CD4-positive, alpha-beta T cell treated with Interleukin-21 for 1 hour (primary cell): ENCODE results near the gene ALPG.
"Not testable (repeated sequence)": the region's sequence is repeated elsewhere in the genome, so short reads cannot be mapped to it uniquely, and the experiment has no call there.

Experiments used
- DNase-seq: peaks from one replicate; pipeline ENCODE4 v3.0.0-alpha.2; 2020

The ALPG gene

GRCh38 chr2:232398293-232399034 is 8.2 kb upstream of the ALPG start:
- no peak for DNase-seq

- DNase-seq, result no peak
These were observed 6.2 kb upstream of the ALPG start for GRCh38 chr2:232400256-232401015.

- no peak for DNase-seq
These were observed 4.1 kb upstream of the ALPG start for GRCh38 chr2:232402518-232402917.

GRCh38 chr2:232405943-232406510 is 617 bp upstream of the ALPG start:
- no peak for DNase-seq

GRCh38 chr2:232407428-232408150 is 945 bp downstream of the ALPG start:
- not testable (repeated sequence) for DNase-seq

GRCh38 chr2:232408269-232408668 is 1.6 kb downstream of the ALPG start:
- not testable (repeated sequence) for DNase-seq

GRCh38 chr2:232409617-232410016 is 3.0 kb downstream of the ALPG start:
- DNase-seq, result not testable (repeated sequence)

- DNase-seq, result no peak
These were observed 3.7 kb downstream of the ALPG start for GRCh38 chr2:232410238-232410900.

GRCh38 chr2:232411901-232412629 is 5.4 kb downstream of the ALPG start:
- no peak for DNase-seq

GRCh38 chr2:232412986-232413385 is 6.3 kb downstream of the ALPG start:
- DNase-seq, result no peak

GRCh38 chr2:232415138-232415690 is 8.6 kb downstream of the ALPG start:
- DNase-seq, result no peak

- no peak for DNase-seq
These were observed 9.3 kb downstream of the ALPG start for GRCh38 chr2:232415736-232416520.

GRCh38 chr2:232416521-232417470 is 10.2 kb downstream of the ALPG start:
- DNase-seq, result no peak

GRCh38 chr2:232417489-232417888 is 10.8 kb downstream of the ALPG start:
- no peak for DNase-seq

GRCh38 chr2:232418056-232418455 is 11.4 kb downstream of the ALPG start:
- DNase-seq, result no peak

GRCh38 chr2:232418466-232419244 is 12.0 kb downstream of the ALPG start:
- no peak for DNase-seq

- DNase-seq, result no peak
These were observed 12.8 kb downstream of the ALPG start for GRCh38 chr2:232419245-232420072.

- no peak for DNase-seq
These were observed 13.4 kb downstream of the ALPG start for GRCh38 chr2:232420073-232420454.
